ENCODE measurements around the gene DNHD1.
"Not testable (repeated sequence)": the region's sequence is repeated elsewhere in the genome, so short reads cannot be mapped to it uniquely, and the experiment has no call there.

The DNHD1 gene

DNA sequence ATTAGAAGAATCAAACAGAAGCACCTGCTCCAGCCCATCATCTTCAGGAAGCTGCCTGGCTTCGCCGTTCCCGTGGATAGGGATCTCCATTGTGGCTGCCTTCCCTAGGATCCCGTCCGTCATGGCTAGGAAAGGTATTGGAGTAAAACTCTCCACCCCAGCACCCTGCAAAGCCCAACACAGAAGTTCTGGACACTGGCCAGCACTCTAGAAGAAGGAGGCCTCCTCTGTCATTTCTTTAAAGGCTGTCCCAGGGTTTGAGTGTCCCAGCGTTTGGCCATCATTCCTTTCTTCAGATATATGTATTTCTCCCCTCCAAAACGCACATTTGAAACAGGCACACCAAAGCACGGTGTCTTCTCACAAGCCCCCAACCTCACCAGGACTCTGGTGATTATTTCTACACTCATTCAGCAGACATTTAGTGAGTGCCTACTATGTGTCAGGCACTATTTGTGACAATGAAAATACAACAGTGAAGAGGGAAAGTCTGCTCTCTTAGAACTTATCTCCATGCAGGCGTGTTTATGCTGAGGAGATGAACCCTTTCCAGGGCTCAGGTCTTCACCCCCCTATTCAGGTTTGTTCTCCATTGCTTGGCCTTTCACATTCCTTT is 16.7 kb upstream of the DNHD1 start:
- DNase-seq, result no peak

DNA sequence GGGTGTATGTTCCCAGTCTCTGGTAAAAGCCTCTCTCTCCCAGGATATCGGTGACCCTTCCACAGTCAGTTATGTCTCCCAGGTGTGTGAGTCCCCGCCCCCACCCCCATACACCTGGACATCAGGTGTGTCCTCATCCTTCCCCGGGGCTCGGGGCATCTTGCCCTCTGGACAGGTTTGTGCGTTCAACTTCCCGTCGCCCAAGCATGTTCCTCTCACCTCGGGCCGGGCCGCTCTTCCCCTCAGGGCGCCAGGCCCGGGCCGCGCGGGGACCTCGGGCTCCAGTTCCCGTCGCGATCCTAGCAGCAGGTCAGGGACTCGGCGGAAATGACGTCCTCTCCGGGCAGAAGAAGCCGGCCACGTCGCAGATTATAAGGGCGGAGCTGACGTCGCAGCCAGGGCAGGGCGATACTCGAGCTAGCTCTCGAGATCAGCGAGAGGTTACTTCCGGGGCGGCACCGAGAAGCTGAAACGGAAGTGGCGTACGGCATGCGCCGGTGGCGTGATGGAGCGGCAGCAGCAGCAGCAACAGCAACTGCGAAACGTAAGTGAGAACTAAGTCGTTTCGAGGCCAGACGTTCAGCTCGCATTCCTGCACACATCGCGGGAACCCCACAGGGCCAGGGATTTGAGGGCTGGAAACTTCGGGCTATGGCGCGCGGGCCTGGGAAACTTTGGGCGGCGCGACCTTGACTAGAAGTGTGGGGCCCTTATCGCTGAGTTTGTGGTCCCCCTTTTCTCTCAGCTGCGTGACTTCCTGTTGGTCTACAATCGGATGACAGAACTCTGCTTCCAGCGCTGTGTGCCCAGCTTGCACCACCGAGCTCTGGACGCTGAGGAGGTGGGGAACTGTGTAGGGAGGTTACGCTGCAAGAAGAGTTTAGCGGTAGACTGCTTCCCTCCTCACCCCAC is 15.8 kb upstream of the DNHD1 start, which contains the start of the genes ARFIP2 and TIMM10B:
Gene ARFIP2 (minus strand): TSS at position 320 of the 912 bp plus-strand sequence. CDS start 910 bp downstream, outside the sequence.
Gene TIMM10B (plus strand): TSS at position 490 of the 912 bp plus-strand sequence. CDS start 16 bp downstream, at position 506.
- DNase-seq, result peak; percentile 96 to 98

GRCh38 chr11:6481924-6482275 is 15.2 kb upstream of the DNHD1 start:
- no peak for DNase-seq

DNA sequence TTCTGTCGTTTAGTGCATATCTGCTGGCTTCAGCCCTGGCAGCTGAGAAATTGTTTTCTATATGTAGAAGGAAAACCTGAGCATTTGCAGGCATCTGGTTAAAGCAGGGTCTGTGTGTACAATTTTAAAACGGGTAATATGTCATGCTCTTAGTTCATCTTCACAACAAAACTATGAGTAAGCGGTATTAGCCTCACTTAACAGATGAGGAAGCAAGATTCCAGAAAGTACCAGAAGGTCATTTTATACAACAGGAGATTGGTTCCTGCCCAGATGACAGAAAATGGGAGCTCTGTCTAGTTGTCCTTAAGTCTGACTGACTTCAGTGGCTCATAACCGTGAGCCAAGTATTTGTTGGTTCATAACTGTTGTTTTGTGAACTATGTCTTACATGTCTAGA is 14.6 kb upstream of the DNHD1 start:
- DNase-seq, result no peak

- DNase-seq, result no peak
These were observed 14.1 kb upstream of the DNHD1 start for GRCh38 chr11:6483015-6483414.

DNA sequence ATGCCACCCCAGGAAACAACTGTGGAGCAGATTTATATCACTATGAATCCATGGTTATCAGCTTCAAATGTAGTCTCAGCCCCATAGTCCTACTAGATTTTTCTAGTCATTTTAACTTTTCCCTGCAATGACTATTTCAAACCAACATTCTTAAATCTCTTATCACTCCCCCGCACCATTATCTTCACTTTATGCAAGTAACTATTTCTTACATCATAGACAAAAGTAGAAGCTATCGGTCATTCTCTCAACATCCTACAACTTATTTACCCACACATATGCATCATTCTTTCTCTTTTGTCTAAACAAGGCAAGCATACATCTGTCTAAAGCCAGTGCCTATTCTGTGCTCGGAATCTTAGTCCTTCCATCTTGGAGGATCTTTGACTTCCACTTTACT is 11.4 kb upstream of the DNHD1 start:
- no peak for DNase-seq

GRCh38 chr11:6486256-6486655 is 10.8 kb upstream of the DNHD1 start:
- DNase-seq, result no peak

DNA sequence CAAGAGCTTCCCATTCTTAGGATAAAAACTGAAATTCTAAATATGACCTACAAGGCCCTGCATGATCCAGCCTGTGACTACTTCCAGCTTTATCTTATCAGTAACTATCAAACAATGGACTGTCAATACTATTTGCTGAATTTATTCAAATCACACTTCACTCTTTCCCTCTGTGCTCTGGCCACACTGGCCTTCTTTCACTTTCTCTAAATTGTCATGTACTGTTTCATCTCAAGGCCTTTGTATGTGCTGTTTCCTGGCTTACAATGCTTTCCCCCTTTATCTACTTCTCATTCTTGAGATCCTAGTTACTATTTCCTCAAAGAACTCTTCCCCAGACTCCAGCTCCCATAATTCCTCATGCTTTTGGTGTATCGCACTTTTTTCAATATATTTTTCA is 10.1 kb upstream of the DNHD1 start:
- no peak for DNase-seq

DNA sequence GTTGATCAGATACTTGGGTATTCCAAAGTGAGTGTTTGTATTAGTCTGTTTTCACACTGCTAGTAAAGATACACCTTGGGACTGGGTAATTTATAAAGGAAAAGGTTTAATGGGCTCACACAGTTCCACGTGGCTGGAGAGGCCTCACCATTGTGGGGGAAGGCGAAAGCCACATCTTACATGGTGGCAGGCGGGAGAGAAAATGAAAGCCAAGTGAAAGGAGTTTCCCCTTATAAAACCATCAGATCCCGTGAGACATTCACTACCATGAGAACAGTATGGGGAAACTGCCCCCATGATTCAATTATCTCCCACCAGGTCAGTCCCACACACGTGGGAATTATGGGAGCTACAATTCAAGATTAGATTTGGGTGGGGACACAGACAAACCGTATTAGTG is 8.7 kb upstream of the DNHD1 start:
- no peak for DNase-seq

DNA sequence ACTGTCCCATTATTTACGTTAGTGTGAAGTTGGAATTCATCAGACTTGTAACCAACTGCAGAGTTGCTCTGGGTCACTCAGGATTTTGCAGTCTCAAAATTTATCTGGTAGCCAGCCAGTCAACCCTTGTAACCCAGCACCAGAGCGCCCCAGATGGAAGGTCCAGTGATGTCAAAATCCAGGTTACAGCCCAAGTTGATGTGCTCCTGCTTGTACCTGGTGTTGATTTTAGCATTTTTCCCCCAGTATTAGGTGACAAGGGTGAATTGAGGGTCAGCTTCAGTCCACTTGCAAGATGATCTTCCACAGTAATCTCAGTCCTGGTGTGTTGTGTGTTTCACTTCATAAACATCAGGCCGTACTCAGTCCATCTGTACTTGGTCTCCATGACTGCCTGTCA is 8.3 kb upstream of the DNHD1 start:
- DNase-seq, result no peak

GRCh38 chr11:6489306-6489705 is 7.8 kb upstream of the DNHD1 start:
- DNase-seq, result no peak

DNA sequence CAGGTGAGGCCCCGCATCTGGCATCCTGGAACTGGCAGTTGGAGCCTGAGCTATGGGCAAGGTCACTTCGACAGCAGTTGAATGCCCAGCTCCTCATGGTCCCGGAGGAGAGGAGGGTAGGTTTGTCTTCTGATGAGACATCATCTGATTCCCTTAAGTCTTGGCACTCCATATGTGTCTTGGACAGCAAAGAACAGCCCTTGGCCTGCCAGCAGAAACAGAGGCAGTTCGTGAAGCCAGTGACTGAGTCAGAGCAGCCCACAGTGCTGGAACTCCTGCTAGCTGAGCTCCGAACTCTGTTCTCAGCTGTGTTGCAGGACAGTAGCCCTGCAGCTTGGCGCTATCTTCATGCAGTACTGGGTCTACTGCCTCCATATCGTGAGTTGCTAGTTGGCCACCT is 1.0 kb downstream of the DNHD1 start:
- DNase-seq, result no peak

DNA sequence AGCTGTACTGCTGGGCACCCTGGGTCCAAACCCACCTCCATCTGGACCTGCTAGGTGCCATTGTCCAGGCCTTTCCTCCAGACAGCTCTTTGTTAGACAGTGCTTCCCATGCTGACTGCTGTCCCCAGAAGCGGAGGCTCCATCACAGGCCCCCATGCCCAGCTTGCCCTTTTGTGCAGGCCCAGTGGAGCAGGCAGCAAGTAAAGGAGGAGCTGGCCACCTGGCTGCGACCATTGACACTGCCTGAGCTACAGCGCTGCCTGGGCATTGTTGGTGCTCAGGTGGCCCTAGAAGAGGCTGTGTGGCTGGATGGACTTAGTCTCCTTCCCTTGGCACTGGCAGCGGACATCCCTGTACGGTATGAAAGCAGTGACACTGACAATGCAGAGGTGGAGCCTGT is 1.5 kb downstream of the DNHD1 start:
- no peak for DNase-seq

- no peak for DNase-seq
These were observed 5.3 kb downstream of the DNHD1 start for GRCh38 chr11:6502382-6502781.

DNA sequence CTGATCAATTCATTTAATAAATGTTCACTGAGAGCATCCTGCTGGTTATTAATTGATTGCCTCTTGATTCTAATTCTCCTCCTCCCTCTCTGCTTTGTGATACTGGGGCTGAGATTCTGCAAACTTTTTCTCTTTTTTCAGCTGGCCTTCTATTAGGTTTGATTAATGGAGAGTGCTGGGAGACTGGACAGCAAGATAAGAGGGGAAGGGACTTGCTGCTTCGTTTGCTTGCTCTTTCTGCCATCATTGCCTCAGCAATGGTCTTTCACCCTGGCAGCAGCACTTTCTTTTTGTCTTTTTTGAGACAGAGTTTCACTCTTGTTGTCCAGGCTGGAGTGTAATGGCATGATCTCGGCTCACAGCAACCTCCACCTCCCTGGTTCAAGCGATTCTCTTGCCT is 7.1 kb downstream of the DNHD1 start:
- no peak for DNase-seq

GRCh38 chr11:6505577-6506240 is 8.6 kb downstream of the DNHD1 start:
- DNase-seq, result peak in 1 of 2 donors; percentile 47

- no peak for DNase-seq
These were observed 19.8 kb downstream of the DNHD1 start for GRCh38 chr11:6516865-6517264.

- DNase-seq, result no peak
These were observed 23.2 kb downstream of the DNHD1 start for GRCh38 chr11:6520265-6520664.

GRCh38 chr11:6521946-6522345 is 24.9 kb downstream of the DNHD1 start:
- DNase-seq, result not testable (repeated sequence)

DNA sequence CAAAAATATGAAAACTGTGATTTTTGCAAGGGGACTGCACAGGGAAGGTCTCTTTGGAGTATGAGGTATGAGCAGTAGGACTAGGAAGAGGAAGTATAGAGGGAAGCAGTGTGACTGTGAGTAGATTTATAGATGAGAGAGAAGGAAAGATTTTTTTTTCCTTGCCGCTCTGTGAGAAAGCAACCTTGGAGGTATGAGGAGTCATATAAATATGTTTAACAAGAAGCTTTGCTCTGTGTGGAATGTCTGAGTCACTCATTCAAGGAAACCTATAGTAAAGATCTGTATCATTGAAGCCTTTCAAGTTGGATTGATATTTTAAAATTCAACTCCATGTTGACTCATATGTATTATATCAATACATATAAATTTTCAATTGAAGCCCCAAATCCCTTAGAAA is 26.2 kb downstream of the DNHD1 start:
- DNase-seq, result no peak

DNA sequence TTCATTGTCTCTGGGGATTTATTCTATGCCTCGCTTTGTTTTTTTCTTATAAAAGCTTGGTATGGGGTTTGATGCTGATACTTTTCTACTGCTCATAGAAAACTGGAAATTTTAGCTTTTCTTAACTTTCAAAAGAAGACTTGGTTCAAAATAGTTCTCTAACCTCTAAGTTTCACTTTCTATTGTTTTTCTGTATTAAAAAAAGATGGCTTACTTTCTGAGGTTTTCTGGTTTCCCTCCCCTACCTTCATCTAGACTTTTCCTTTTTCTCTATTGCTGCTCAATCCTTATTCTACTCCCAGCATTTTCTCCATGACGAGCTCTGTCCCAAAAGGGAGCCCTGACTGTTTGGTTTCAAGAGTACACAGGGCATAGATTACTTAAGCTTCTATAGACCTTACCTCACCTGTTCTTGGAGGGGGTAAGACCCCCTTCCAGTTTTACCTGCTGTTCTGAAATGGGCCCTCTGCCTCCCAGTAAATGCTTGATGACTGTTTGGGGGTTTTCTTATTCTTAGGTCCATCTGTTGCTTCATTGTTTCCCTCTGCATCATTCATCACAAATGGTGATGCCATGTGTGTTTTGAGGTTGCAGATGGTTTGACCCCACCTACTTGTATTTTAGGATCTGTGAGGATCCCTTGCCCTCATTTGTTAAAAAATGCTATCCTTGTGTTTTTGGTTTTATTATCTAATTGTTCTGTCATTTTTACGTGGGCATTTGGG is 29.5 kb downstream of the DNHD1 start:
- peak in 1 of 2 donors; percentile 4 for DNase-seq

DNA sequence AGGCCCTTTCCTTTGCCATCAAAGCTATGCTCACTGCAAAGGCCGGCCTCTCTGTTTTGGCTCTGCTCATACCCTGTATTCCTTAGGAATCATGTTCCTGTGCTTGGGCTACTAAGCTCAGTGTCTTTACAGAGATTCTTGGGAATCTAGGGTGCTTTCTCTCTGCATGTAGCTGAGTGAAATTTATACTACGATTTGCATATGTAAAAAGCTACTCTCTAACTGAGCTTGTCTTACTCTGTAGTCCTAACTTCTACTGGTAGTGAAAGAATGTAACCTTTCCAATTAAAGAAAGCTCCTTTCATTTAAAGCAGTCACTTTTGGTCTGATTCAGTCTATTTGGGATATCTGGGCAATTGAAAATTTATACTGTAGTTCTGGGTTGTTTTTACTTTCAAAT is 32.2 kb downstream of the DNHD1 start:
- no peak for DNase-seq

GRCh38 chr11:6530848-6531247 is 33.8 kb downstream of the DNHD1 start:
- DNase-seq, result no peak
